ENCODE results near the gene EFHB.

The EFHB gene

GRCh38 chr3:19931180-19931692 is 2.8 kb downstream of the EFHB start:
- Mint-ChIP-seq H3K27ac (peak overlapping the region; percentile 68), H3K27me3 (ENCODE audit: low read depth, poor library complexity) (peaks cover 12% of the 10 kb centered on the region), H3K4me3 (no peak overlapping the region), H3K4me1 (peaks cover 17% of the 10 kb centered on the region), H3K9me3 (no peaks in the 10 kb centered on the region), H3K36me3 (ENCODE audit: low read depth) (no peaks in the 10 kb centered on the region)
- no peak for DNase-seq
- TF ChIP-seq CTCF (IDR thresholded peaks at IDR 0.05) = no peak

- DNase-seq = no peak
- no peak for TF ChIP-seq CTCF (IDR thresholded peaks at IDR 0.05)
- Mint-ChIP-seq H3K36me3 (ENCODE audit: low read depth) (no peaks in the 10 kb centered on the region), H3K27ac (no peak overlapping the region), H3K4me3 (no peak overlapping the region), H3K4me1 (no peaks in the 10 kb centered on the region), H3K27me3 (ENCODE audit: low read depth, poor library complexity) (peaks cover 6% of the 10 kb centered on the region), H3K9me3 (no peaks in the 10 kb centered on the region)
Measured at GRCh38 chr3:19920401-19921080, 13.5 kb downstream of the EFHB start.

GRCh38 chr3:19917167-19917566 is 16.9 kb downstream of the EFHB start:
- DNase-seq = no peak

GRCh38 chr3:19911452-19911851 is 22.6 kb downstream of the EFHB start:
- peaks cover 41% of the 10 kb centered on the region for H3K9me3 Mint-ChIP-seq
- no peak overlapping the region for H3K27ac Mint-ChIP-seq
- no peak overlapping the region for H3K4me3 Mint-ChIP-seq
- no peak for DNase-seq
- peaks cover 5% of the 10 kb centered on the region for H3K36me3 Mint-ChIP-seq (ENCODE audit: low read depth)
- no peak for TF ChIP-seq CTCF (IDR thresholded peaks at IDR 0.05)
- no peaks in the 10 kb centered on the region for H3K4me1 Mint-ChIP-seq
- no peaks in the 10 kb centered on the region for H3K27me3 Mint-ChIP-seq (ENCODE audit: low read depth, poor library complexity)

More at GRCh38 chr3:19917167-19917566, 16.9 kb downstream of the EFHB start:
- H3K36me3 Mint-ChIP-seq (ENCODE audit: low read depth) = peaks cover 5% of the 10 kb centered on the region
- peaks cover 6% of the 10 kb centered on the region for H3K27me3 Mint-ChIP-seq (ENCODE audit: low read depth, poor library complexity)
- peaks cover 19% of the 10 kb centered on the region for H3K9me3 Mint-ChIP-seq
- H3K4me3 Mint-ChIP-seq = no peak overlapping the region
- no peak overlapping the region for H3K27ac Mint-ChIP-seq
- no peak for TF ChIP-seq CTCF (IDR thresholded peaks at IDR 0.05)
- H3K4me1 Mint-ChIP-seq = no peaks in the 10 kb centered on the region

- no peaks in the 10 kb centered on the region for H3K27me3 Mint-ChIP-seq (ENCODE audit: low read depth, poor library complexity)
- no peaks in the 10 kb centered on the region for H3K36me3 Mint-ChIP-seq (ENCODE audit: low read depth)
- H3K4me3 Mint-ChIP-seq = no peak overlapping the region
- H3K27ac Mint-ChIP-seq = no peak overlapping the region
- peaks cover 36% of the 10 kb centered on the region for H3K9me3 Mint-ChIP-seq
- DNase-seq = no peak
- no peak for TF ChIP-seq CTCF (IDR thresholded peaks at IDR 0.05)
- no peaks in the 10 kb centered on the region for H3K4me1 Mint-ChIP-seq
Measured at GRCh38 chr3:19907523-19907922, 26.5 kb downstream of the EFHB start.

GRCh38 chr3:19903649-19904048 is 30.4 kb downstream of the EFHB start:
- Mint-ChIP-seq H3K4me1 (no peaks in the 10 kb centered on the region), H3K27ac (no peak overlapping the region), H3K36me3 (ENCODE audit: low read depth) (no peaks in the 10 kb centered on the region), H3K4me3 (no peak overlapping the region), H3K27me3 (ENCODE audit: low read depth, poor library complexity) (no peaks in the 10 kb centered on the region), H3K9me3 (peaks cover 11% of the 10 kb centered on the region)
- TF ChIP-seq CTCF (IDR thresholded peaks at IDR 0.05) = no peak
- no peak for DNase-seq

Data from nephron progenitor cell (in vitro differentiated cells).